GM10248 (cell line): Measurements from ENCODE around the gene TBCEL.

ENCODE experiments used
- CTCF ChIA-PET: fragments of 300-600 bp; sonication (Branson Sonifier 250); formaldehyde crosslinking; extraction: SDS; loops from one replicate; lab custom pipeline; 2021; ENCODE audit warnings: antibody characterized with exemption; lab: Yijun Ruan, JAX
- POLR2A ChIA-PET: fragments of 350-650 bp; sonication (Branson Sonifier 250); formaldehyde crosslinking; extraction: SDS; loops from one replicate; lab custom pipeline; 2020; ENCODE audit warnings: antibody characterized with exemption; lab: Yijun Ruan, JAX
- DNase-seq: peaks from one replicate; pipeline ENCODE4 v3.0.0; 2012; ENCODE audit errors: extremely low spot score
- CTCF ChIP-seq: IDR thresholded peaks from 2 replicates; pipeline ENCODE4 v1.5.1; 2012; ENCODE audit warnings: mild to moderate bottlenecking, low read depth; ENCODE audit errors: extremely low read depth, missing control alignments, control extremely low read depth

Gene TBCEL

GRCh38 chr11:121134741-121135312 is 110.9 kb downstream of the TBCEL start:
- ChIA-PET POLR2A (no interaction called here), CTCF (interaction anchor here (1.2 kb wide), 1 partner anchor 60 kb away, joined by 4 read pairs; no protein-coding TSS in a partner anchor)
- TF ChIP-seq CTCF, result no peak
- no peak for DNase-seq

GRCh38 chr11:121137005-121137404 is 113.1 kb downstream of the TBCEL start:
- ChIA-PET POLR2A (no interaction called here), CTCF (no interaction called here)
- no peak for TF ChIP-seq CTCF
- DNase-seq, result no peak

GRCh38 chr11:121138259-121138658 is 114.4 kb downstream of the TBCEL start:
- CTCF ChIA-PET, result interaction anchor here (1.0 kb wide), 1 partner anchor 56 kb away, joined by 3 read pairs; no protein-coding TSS in a partner anchor

GRCh38 chr11:121140369-121140768 is 116.5 kb downstream of the TBCEL start:
- DNase-seq, result no peak
- no peak for TF ChIP-seq CTCF
- CTCF ChIA-PET, result no interaction called here
- POLR2A ChIA-PET, result no interaction called here

More at GRCh38 chr11:121138259-121138658, 114.4 kb downstream of the TBCEL start:
- no peak for TF ChIP-seq CTCF
- no peak for DNase-seq
- POLR2A ChIA-PET, result no interaction called here
